CD4-positive, alpha-beta T cell treated with Interleukin-1 beta for 1 hour (primary cell): ENCODE results near the gene CYBB.
"Not testable (repeated sequence)": the region's sequence is repeated elsewhere in the genome, so short reads cannot be mapped to it uniquely, and the experiment has no call there.

ENCODE experiments used
- DNase-seq, 2 donors: peaks; one replicate each; pipeline ENCODE4 v3.0.0-alpha.2; 2020 to 2022

The CYBB gene

DNA sequence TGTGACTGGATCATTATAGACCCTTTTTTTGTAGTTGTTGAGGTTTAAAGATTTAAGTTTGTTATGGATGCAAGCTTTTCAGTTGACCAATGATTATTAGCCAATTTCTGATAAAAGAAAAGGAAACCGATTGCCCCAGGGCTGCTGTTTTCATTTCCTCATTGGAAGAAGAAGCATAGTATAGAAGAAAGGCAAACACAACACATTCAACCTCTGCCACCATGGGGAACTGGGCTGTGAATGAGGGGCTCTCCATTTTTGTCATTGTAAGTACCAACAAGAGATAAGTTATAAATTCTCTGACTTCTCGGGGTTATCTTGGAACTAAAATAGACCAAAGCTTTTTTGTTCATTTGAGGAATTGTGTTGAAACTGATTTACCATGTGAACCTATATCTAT lies at the start of gene CYBB:
Gene CYBB (plus strand): TSS at position 203 of the 400 bp plus-strand sequence. CDS start 19 bp downstream, at position 222.
- peak in 1 of 2 donors; percentile 29 for DNase-seq

DNA sequence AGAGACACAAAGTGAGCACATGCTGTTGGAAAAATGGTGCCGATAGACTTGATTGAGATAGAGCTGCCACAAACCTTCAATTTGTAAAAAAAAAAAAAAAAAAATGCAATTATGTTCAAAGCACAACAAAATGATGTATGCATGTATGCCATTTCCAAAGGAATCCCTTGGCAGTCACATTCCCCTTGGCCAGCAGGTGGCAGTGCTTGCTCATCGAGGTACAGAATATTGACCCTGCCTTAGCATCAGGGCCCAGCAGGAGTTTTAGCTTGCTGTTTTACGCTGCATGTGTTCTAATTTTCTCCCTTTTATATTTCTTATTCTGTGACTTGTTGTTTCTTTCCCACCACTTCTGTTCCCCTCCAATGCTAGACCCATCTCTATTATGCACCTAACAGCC lies 34.5 kb upstream of the CYBB start:
- DNase-seq: peak; percentile 79 to 81

DNA sequence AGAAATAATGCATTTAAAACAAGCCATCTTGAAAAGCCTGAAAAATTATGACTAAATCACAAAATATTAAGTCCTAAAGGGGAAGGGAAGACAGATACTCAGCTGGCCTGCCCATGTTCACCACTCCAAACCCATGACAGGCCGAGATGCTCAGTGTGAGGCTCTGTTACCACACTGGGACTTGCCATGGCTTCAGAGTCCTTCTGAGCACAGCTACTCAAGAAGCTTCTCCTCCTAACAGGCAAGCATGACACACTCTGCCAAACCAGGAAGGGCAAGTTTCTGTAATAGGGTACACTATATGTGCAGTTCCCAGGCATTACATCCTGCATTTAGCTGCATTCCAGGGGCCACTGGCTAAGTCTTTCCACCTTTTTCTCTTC lies 34.0 kb upstream of the CYBB start:
- DNase-seq: peak in 1 of 2 donors; percentile 6

DNA sequence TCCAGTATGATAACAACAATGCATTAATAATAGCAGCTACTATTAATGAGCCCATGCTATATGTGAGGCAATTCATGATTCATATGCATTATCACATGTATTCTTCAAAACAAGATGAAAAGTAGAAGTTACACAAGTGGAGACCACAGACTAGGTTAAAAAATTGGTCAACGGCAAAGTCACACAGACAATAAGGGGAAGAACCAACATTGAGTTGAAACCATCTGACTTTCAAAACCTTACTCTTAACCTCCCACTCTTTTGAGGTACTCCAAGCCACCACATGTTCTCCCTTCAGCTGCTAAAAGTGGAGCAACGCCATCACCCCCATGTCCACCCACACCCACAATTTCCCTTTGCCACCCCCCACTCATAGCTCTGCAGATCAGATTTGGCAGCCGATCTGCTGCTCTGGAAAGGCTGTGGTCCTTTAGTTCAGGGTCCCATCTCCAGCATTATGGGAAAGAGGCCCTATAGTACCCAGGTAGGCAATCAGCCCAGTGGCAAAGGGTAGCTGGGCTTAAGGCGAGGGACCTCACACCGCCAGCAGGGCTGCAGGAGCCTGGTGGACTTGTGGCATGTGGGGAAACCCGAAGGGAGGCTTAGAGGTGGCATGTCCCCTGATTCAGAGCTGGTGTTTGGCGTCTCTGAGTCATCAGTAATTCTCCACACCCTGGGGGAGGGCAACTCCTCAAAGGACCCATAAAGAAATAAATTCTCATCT lies 33.5 kb upstream of the CYBB start:
- peak in 1 of 2 donors; percentile 54 for DNase-seq

DNA sequence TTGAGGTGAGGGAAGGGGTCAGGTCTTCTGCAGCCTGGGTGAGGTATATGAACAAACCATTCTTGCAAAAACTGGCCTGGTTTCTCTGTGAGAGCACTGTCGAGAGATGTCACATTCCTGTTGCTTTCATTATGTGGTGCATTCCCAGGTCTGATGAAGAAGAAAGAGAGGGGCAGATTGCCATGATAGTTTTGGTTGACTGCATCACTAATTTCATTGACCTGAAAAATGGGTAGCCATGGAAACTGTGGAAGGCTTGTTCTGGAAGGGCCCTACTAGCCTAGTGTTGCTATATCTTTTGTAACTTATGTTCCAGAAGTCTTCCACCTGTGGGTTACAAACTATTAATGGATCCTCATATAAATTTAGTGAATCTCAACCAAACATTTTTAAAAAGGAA lies 32.9 kb upstream of the CYBB start:
- no peak for DNase-seq

DNA sequence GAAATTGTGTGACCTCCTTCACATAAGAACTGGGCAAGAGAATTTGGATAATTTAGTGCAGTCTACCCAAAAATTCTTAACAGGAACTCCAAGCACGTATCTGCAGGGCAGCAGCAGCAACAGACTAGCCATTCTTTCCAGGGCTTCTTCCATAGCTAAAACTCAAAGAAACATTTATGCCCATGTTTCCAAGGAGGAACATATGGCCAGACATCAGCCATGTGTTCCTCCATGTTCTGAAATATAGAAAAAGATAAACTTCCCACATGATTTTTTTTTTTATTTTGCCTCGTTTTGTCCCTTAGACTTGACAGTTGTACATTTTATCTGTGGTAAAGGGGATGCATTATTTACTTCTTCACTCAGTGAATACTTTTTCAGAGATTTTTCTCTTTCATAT lies 27.6 kb upstream of the CYBB start:
- DNase-seq: no peak

DNA sequence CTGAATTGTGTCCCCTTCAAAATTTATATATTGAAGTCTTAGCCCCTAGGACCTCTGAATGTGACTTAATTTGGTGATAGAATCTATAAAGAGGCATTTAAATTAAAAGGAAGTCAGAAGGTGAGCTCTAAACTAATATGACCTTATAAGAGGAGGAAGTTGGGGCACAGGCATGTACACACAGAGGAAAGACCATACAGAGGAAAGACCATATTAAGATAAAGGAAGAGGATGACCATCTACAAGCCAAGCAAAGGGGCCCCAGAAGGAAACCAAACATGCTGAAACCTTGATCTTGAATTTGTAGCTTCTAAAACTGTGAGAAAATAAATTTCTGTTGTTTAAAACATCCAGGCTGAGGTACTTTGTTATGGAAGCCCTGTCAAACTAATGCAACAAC lies 26.9 kb upstream of the CYBB start:
- DNase-seq: no peak

DNA sequence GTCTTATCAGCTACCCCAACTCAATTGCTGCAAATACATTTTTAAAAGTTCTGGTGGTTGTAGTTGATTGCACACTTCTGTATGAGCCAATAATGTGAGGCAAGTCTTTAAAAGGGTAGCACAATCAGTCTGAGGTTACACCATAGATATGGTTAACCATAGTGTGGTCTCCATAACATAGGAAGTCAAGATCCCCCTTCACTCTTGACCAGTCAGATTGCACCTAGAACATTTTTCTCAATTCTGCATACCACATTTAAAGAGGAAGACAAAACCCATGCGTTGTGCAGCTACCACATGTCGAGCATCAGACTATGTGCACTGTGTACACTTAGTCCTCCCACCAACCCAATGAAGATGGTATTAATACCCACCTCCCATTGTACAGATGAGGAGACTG lies 26.5 kb upstream of the CYBB start:
- DNase-seq: no peak

DNA sequence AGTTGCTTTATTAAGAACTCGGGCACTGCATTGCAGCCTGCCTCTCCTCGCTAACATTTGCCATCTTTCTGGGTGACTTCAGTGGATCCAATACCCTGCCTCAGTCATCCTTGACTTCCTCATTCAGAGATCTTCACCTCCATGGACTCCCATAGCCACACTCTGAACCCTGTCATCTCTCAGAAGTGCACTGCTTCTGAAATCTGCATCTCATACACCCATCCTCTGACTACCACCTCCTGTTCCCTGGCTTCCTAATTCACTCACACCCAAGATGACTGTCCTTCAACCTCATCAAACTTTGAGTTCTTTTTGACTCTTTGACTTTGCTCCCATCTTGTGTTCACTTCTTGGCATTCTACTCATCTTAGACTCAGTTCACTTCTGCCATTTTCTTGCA lies 25.3 kb upstream of the CYBB start:
- no peak for DNase-seq

DNA sequence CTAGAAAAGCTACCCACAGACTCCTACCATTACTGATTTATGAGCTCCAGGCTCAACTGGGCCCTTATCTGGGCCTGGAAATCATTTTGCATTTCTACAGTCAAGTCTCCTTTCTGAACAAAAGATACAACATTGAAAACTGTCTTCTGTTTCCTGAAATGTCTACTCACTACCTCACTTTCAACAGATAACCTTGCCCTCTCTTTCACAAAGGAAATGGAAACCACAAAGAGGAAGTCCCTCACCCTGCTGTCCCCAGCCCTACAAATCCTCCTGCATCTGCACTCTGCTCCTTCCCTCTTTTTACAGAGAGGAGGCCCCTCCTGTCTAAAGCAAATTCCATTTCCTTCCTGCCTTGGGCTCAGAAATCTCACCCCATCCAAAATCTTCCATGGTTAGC lies 24.8 kb upstream of the CYBB start:
- peak; percentile 31 to 53 for DNase-seq

DNA sequence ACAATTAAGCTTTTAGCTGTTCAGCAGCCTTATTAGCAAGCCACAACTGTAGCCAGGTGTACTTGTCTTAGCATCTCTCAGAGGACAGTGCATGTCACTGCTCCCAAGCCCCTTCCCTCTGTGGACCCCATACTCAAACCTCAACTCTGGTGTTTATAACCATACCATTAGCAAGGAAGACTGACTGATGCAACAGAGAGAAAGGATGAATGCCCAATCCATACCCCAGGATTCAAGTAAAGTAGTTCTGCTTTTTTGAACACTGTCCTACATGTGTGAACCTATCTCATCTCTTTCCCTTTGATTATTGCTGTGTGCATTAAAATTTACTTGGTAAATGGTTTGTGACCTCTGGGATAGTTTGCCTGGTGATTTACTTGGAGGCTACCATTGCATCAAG lies 22.8 kb upstream of the CYBB start:
- no peak for DNase-seq

DNA sequence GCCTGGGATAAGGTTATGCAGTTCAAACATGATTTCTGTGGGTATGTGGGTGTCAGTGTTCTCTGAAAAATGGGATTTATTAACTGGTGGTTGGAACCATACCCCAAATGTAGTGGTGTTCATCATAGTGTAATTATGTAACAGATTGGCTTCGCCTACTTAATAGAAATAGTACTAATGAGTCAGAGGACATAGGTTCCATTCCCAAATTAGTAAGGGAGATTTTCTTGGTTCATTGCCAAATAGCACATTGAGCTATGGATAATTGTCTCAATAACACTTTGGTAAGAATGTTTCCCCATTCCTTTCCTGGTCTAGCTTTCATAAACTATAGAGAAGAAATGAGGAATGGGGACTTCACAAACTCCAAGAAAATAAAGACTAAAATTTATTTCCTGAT lies 20.5 kb upstream of the CYBB start:
- DNase-seq: no peak

DNA sequence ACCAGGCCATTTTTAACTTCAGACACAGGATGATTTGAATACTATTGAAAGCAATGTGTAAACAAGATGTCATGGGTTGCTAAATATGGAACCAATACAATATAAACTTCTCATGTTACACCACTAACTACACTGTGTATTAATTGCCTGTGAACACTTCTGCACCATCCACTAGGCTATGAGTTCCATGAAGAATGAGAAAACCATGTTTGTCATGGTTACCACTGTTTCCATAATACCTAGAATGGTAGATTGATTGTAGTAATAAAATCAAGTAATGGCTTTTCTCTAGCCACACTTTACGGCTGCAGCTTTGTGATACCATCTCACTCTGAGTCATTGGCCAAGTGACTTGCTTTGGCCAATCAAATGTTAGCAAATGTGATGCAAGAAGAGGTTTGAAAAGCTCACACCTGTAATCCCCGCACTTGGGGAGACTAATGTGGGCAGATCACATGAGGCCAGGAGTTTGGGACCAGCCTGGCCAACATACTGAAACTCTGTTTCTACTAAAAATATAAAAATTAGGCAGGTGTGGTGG lies 19.9 kb upstream of the CYBB start:
- no peak for DNase-seq

DNA sequence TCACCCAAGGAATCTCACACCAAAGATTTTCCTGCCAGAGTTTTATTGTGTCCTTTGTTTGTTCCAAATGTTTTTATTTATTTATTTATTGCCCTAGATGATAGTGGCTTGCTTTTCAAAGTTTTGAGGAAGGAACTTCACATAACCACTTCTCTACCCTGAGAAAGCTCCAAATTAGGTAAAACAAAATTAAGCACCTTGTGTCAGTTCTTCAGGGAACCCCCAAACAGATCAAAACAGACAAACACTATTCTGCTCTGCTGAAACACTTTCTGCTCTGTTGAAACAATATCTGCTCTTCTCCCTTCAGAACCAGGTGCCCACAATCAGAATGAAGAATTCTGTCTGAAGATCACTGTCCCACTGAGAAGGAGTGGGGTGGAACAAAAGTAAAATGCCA lies 16.5 kb upstream of the CYBB start:
- no peak for DNase-seq

DNA sequence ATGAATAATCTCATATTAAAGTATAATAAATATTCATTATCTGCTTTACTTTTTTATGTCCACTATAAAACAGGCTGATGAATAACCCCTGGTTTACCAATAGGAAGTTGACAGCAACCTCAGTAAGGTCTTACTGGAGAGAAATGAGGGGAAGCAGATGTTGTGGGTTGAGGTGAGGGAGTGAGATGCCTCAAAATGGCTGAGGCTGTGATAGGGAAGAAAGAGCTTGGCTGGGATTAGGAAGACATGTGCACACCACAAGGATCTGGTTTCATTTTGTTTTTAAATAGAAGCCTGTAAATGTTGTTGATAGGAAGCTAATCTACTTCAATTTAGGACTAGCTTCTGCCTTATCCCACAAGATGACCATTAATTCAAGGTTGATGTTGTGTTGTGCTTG lies 14.4 kb upstream of the CYBB start:
- DNase-seq: no peak

DNA sequence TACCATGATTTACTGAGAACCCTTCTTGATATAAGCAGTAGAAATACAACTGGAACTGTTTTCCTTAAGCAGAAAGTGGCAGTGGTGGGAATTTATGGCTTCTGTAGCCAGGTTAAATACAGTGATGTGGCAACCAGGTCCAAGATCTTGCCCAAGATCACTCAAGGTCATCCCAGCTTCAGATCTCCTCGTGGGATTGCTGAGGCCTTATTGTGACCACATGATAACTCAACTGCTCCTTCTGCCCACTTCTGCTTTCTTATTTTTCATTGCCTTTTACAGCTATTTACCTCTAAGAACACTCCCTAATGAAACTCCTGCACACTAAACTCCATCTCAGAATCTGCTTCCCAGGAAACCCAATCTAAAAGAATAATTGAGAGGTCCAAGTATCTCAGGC lies 12.4 kb upstream of the CYBB start:
- no peak for DNase-seq

DNA sequence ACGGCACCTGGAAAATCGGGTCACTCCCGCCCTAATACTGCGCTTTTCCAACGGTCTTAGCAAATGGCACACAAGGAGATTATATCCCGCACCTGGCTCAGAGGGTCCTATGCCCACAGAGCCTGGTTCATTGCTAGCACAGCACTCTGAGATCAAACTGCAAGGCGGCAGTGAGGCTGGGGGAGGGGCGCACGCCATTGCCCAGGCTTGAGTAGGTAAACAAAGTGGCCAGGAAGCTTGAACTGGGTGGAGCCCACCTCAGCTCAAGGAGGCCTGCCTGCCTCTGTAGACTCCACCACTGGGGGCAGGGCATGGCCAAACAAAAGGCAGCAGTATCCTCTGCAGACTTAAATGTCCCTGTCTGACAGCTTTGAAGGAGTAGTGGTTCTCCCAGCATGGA lies 11.0 kb upstream of the CYBB start:
- not testable (repeated sequence) for DNase-seq

DNA sequence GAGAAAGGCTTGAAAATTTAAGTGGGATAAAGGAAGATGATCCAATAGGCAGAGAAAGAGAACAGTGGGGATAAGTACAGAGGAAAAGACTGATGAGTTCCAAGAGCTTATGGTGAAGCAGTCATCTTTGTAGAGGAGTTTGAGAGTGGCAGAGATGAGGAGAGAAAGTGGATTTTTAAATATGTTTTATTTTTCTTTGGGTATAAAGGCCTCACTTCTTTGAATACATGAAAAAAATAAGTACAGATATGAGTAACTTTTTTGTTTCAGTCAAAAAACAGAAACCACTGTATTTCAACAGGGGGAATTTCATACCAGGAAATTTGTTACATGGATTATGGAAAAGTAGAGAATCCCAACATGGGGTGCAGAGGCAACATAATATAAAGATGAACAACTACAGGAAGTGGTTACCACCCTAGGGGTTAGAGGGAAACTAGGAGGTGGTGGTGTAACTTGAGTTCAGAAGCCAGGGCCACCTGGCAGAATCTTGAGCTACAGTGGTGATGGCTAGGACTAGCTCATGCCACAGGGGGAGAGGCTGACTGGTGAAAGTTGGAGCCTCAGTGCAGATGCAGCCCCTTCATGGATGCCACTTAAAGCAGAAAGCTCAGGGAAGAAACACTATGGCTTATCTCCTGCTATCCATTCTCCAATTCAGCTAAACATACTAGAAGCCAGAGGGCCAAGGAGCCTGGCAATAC lies 3.4 kb upstream of the CYBB start:
- no peak for DNase-seq

DNA sequence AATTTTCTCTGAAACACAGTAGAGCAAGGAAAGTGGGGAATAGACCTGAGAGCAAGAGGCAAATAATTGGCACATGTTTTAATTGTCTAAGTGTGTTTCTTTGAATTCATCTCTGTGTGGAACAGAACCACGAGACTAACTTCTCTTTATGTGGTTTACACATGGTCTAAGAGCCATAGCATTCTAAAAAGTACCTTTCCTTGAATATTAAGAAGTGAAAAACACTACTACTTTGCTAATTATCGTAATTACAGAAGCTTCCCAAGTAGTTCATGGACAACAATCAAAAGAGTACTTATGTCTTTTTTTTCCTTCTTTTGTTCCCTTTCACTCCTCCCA lies 2.9 kb upstream of the CYBB start:
- DNase-seq: no peak

DNA sequence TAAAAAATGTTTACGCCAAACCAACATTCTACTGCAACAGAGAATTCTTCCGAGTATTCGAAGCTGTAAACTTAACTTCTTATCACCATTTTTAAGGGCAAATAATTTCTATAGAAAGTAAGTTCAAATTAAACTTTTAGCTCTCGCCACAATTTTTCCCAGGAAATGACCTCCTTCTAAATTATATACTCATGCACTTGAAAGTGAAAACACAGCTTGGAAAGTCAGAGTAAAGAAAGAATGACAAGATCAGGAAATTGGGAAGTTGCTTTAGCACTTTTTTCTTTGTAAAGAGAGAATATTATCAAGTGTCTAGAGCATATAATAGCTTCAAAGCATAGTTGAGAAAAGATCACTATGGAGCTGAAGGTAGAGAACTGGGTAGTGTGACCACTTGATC lies 1.2 kb downstream of the CYBB start:
- no peak for DNase-seq

DNA sequence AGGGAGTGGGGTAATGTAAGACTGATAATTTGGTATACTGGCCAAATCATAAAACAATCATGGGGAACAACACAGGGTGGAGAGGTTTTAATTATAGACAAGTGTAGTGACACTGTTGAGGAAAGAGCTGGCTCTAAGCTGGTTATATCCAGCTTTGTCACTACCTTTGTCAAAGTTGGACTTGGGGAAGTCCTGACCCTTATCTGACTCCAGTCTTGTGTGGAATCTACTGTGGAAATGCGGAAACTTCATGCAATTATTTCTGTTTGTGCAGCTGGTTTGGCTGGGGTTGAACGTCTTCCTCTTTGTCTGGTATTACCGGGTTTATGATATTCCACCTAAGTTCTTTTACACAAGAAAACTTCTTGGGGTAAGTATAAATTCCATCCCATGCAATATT lies 2.0 kb downstream of the CYBB start:
- DNase-seq: peak in 1 of 2 donors; percentile 13

DNA sequence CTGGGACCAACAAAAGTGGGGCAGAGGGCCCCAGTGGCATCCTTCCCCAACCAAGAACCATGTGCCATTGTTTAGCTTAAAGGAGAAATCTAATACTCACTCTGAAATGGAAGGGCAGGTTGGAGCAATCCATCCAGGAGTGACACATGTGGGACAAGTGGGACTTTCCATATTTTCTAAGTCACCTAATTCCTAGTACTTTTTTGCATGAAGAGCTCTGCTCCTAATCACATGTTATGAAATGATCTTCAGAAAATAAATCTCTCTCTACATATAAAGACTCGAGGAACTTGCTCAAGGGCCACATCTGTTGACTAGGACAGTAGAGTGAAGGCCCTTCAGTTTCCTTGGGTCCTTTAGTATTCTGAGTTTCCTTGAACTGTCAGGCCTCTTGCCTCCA lies 2.5 kb downstream of the CYBB start:
- DNase-seq: no peak

DNA sequence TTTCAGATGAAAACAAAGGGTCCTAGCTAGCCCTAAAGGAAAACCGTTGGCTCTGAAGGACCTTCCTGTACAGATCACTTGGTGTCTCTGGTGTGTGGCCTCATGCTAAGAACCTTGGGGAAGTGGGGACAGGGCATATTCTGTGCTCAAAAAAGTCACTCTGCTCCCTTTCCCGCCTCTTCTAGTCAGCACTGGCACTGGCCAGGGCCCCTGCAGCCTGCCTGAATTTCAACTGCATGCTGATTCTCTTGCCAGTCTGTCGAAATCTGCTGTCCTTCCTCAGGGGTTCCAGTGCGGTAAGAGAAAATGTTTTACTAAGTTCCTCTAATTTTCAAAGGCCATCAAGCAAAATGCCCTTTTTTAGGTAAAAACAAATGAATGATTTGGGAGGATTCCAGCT lies 3.4 kb downstream of the CYBB start:
- peak in 1 of 2 donors; percentile 28 for DNase-seq

DNA sequence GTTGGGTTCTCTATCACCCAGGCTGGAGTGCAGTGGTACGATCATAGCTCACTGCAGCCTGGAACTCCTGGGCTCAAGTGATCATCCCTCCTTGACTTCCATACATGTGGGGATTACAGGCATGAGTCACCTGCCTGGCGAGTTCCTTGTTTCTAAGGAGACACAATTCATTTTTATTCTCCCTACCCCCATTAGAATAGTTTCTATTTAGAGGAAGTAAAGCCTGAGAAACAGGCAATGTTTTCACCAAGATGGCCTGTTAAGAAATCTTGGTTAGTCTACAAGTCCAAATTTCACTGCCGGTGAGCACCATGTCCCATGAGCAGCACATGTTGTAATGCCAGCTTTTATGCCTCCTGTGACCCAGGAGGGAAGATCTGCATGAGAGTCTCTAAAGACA lies 5.7 kb downstream of the CYBB start:
- DNase-seq: peak in 1 of 2 donors; percentile 53
